DND-41 (cell line): ENCODE results near the gene ITPR1.

Source experiments
- EZH2 ChIP-seq: IDR thresholded peaks from 3 replicates; pipeline ENCODE4 v1.6.1; 2012; ENCODE audit warnings: borderline replicate concordance, low read depth, mild to moderate bottlenecking, moderate library complexity, low read length, inconsistent platforms; ENCODE audit not compliant: severe bottlenecking
- TF ChIP-seq, protein P1 (sequence below): IDR thresholded peaks from 2 replicates; pipeline ENCODE4 v1.5.1; 2012; ENCODE audit warnings: borderline replicate concordance, low read length, moderate library complexity, mild to moderate bottlenecking; ENCODE audit not compliant: poor library complexity, severe bottlenecking; ENCODE audit errors: extremely low read depth

DNA sequence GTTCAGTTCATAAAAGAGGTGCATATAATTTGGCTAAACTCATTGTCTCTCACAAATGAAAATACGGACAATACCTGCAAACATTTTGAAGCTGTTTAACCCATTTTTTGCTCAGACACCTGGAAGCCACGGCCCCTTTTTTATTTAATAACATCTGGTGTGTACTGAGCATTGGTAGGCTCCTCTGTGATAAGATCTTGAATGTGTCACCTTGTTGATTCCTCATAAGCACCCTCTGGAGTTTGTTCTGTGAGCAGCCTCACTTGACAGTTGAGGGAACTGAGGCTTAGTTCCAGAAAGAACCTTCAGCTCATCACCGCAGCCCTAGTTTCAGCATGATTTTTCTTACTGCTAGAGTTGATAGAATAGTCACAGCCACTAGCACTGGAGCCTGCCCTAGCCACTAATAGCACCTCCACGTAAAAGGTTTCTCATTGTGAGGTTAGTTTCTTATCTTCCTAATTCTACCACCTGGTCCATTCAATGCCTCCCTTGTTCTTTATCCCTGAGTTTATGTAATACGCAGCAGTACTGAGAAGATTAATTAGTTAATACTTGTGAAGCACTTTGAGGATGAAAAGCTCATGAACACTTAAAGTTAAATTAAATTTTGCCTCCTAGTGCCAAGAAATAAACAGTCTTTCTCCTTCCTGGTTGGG lies 71.9 kb downstream of the ITPR1 start:
- TF ChIP-seq, protein P1, sequence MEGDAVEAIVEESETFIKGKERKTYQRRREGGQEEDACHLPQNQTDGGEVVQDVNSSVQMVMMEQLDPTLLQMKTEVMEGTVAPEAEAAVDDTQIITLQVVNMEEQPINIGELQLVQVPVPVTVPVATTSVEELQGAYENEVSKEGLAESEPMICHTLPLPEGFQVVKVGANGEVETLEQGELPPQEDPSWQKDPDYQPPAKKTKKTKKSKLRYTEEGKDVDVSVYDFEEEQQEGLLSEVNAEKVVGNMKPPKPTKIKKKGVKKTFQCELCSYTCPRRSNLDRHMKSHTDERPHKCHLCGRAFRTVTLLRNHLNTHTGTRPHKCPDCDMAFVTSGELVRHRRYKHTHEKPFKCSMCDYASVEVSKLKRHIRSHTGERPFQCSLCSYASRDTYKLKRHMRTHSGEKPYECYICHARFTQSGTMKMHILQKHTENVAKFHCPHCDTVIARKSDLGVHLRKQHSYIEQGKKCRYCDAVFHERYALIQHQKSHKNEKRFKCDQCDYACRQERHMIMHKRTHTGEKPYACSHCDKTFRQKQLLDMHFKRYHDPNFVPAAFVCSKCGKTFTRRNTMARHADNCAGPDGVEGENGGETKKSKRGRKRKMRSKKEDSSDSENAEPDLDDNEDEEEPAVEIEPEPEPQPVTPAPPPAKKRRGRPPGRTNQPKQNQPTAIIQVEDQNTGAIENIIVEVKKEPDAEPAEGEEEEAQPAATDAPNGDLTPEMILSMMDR: no peak
- TF ChIP-seq EZH2: no peak
